HEK293T (cell line): ENCODE measurements around the gene PLCD1.

Source experiments
- CTCF ChIA-PET: fragments of 350-600 bp; formaldehyde crosslinking; extraction: SDS; loops from one replicate; lab custom pipeline; 2021; ENCODE audit warnings: antibody characterized with exemption, inconsistent platforms; lab: Yijun Ruan, JAX
- POLR2A ChIA-PET: fragments of 350-600 bp; formaldehyde crosslinking; extraction: SDS; loops from one replicate; lab custom pipeline; 2020; ENCODE audit warnings: antibody characterized with exemption, inconsistent platforms; lab: Yijun Ruan, JAX
- DNase-seq: peaks from one replicate; pipeline ENCODE4 v3.0.0; 2012; ENCODE audit warnings: mixed read lengths; ENCODE audit errors: extremely low spot score
- ARNT ChIP-seq: fragments of 450-650 bp; IDR thresholded peaks from 2 replicates; pipeline ENCODE4 v1.6.1; 2017; ENCODE audit warnings: mild to moderate bottlenecking
- BHLHE40 ChIP-seq: fragments of 450-650 bp; IDR thresholded peaks from 2 replicates; pipeline ENCODE4 v1.6.1; 2016; ENCODE audit warnings: mild to moderate bottlenecking, moderate library complexity, borderline replicate concordance
- CTBP1 ChIP-seq: fragments of 450-650 bp; IDR thresholded peaks from 2 replicates; pipeline ENCODE4 v1.6.1; 2016; ENCODE audit warnings: borderline replicate concordance
- ELF4 ChIP-seq: fragments of 450-650 bp; IDR thresholded peaks from 2 replicates; pipeline ENCODE4 v1.6.1; 2017; ENCODE audit warnings: antibody characterized with exemption
- FOXA1 ChIP-seq: fragments of 450-650 bp; IDR thresholded peaks from 2 replicates; pipeline ENCODE4 v1.6.1; 2016; ENCODE audit warnings: mild to moderate bottlenecking
- FOXK2 ChIP-seq: fragments of 450-650 bp; IDR thresholded peaks from 2 replicates; pipeline ENCODE4 v1.6.1; 2016; ENCODE audit warnings: mild to moderate bottlenecking
- FOXM1 ChIP-seq: fragments of 450-650 bp; IDR thresholded peaks from 2 replicates; pipeline ENCODE4 v1.6.1; 2017; ENCODE audit warnings: mild to moderate bottlenecking, borderline replicate concordance
- HDGF ChIP-seq: fragments of 450-650 bp; IDR thresholded peaks from 2 replicates; pipeline ENCODE4 v1.6.1; 2017; ENCODE audit warnings: antibody characterized with exemption, borderline replicate concordance
- L3MBTL2 ChIP-seq: fragments of 450-650 bp; conservative IDR thresholded peaks from 2 replicates; pipeline ENCODE4 v1.6.1; 2016; ENCODE audit warnings: mild to moderate bottlenecking
- LEF1 ChIP-seq: fragments of 450-650 bp; IDR thresholded peaks from 2 replicates; pipeline ENCODE4 v1.6.1; 2017; ENCODE audit warnings: mild to moderate bottlenecking, borderline replicate concordance
- NFRKB ChIP-seq: fragments of 450-650 bp; IDR thresholded peaks from 2 replicates; pipeline ENCODE4 v1.6.1; 2016; ENCODE audit warnings: mild to moderate bottlenecking, moderate library complexity
- PKNOX1 ChIP-seq: fragments of 450-650 bp; IDR thresholded peaks from 2 replicates; pipeline ENCODE4 v1.6.1; 2016
- SP1 ChIP-seq: fragments of 450-650 bp; IDR thresholded peaks from 2 replicates; pipeline ENCODE4 v1.6.1; 2017
- SUZ12 ChIP-seq: fragments of 450-650 bp; IDR thresholded peaks from 2 replicates; pipeline ENCODE4 v1.6.1; 2016; ENCODE audit warnings: mild to moderate bottlenecking
- TARDBP ChIP-seq: fragments of 450-650 bp; IDR thresholded peaks from 2 replicates; pipeline ENCODE4 v1.6.1; 2016
- ZNF384 ChIP-seq: fragments of 450-650 bp; IDR thresholded peaks from 2 replicates; pipeline ENCODE4 v1.6.1; 2016

The PLCD1 gene

GRCh38 chr3:38000965-38001455 is 28.4 kb downstream of the PLCD1 start:
- CTCF ChIA-PET = no interaction called here
- DNase-seq = no peak
- TF ChIP-seq BHLHE40 = no peak
- TF ChIP-seq FOXM1 = no peak
- TF ChIP-seq ARNT = no peak
- no peak for TF ChIP-seq ELF4
- TF ChIP-seq FOXA1 = no peak
- TF ChIP-seq LEF1 = no peak
- no peak for TF ChIP-seq TARDBP
- no peak for TF ChIP-seq NFRKB
- no peak for TF ChIP-seq SUZ12
- no peak for TF ChIP-seq SP1
- TF ChIP-seq FOXK2 = no peak
- no peak for TF ChIP-seq L3MBTL2
- no peak for TF ChIP-seq ZNF384
- TF ChIP-seq CTBP1 = no peak
- POLR2A ChIA-PET = no interaction called here

- no peak for TF ChIP-seq ZNF384
- TF ChIP-seq PKNOX1 = no peak
- TF ChIP-seq TARDBP = no peak
- no peak for TF ChIP-seq L3MBTL2
- no peak for TF ChIP-seq SP1
- no peak for TF ChIP-seq LEF1
- no peak for TF ChIP-seq FOXM1
- no peak for TF ChIP-seq SUZ12
- TF ChIP-seq HDGF = no peak
- TF ChIP-seq FOXA1 = no peak
- no peak for TF ChIP-seq NFRKB
- TF ChIP-seq BHLHE40 = no peak
- TF ChIP-seq ARNT = no peak
- no peak for TF ChIP-seq FOXK2
- TF ChIP-seq ELF4 = no peak
- TF ChIP-seq CTBP1 = no peak
- no peak for DNase-seq
- POLR2A ChIA-PET = no interaction called here
- CTCF ChIA-PET = interaction anchor here (0.6 kb wide), 2 partner anchors 33 to 357 kb away, joined by 3 to 5 read pairs; no protein-coding TSS in a partner anchor
Measured at GRCh38 chr3:38000242-38000916, 29.1 kb downstream of the PLCD1 start.

GRCh38 chr3:37999836-38000235 is 29.6 kb downstream of the PLCD1 start:
- CTCF ChIA-PET = interaction anchor here (0.6 kb wide), 2 partner anchors 32 to 356 kb away, joined by 3 to 5 read pairs; no protein-coding TSS in a partner anchor

GRCh38 chr3:37997791-37998370 is 31.6 kb downstream of the PLCD1 start:
- CTCF ChIA-PET = interaction anchor here (0.5 to 1.4 kb wide), 5 partner anchors 12 to 1039 kb away, joined by 3 to 16 read pairs (median 4); no protein-coding TSS in a partner anchor

More at GRCh38 chr3:37999836-38000235, 29.6 kb downstream of the PLCD1 start:
- POLR2A ChIA-PET = no interaction called here
- no peak for TF ChIP-seq FOXM1
- TF ChIP-seq ELF4 = no peak
- TF ChIP-seq LEF1 = no peak
- no peak for TF ChIP-seq FOXK2
- TF ChIP-seq CTBP1 = no peak
- no peak for TF ChIP-seq FOXA1
- DNase-seq = no peak

GRCh38 chr3:37997342-37997741 is 32.1 kb downstream of the PLCD1 start:
- TF ChIP-seq BHLHE40 = no peak
- TF ChIP-seq FOXA1 = no peak
- TF ChIP-seq L3MBTL2 = no peak
- no peak for TF ChIP-seq SP1
- TF ChIP-seq ZNF384 = no peak
- TF ChIP-seq FOXK2 = no peak
- POLR2A ChIA-PET = interaction anchor here (1.1 kb wide), 1 partner anchor 23 kb away, joined by 6 read pairs; no protein-coding TSS in a partner anchor
- CTCF ChIA-PET = interaction anchor here (0.6 to 1.4 kb wide), 11 partner anchors 10 to 144 kb away, joined by 3 to 16 read pairs (median 4); no protein-coding TSS in a partner anchor
- no peak for DNase-seq

More at GRCh38 chr3:37997791-37998370, 31.6 kb downstream of the PLCD1 start:
- no peak for DNase-seq
- POLR2A ChIA-PET = no interaction called here
- TF ChIP-seq SP1 (no peak), L3MBTL2 (no peak), TARDBP (no peak), PKNOX1 (no peak), ELF4 (no peak), FOXM1 (no peak), NFRKB (no peak), CTBP1 (no peak), HDGF (no peak), FOXA1 (no peak)

GRCh38 chr3:37996785-37997301 is 32.6 kb downstream of the PLCD1 start:
- DNase-seq = peak; percentile 81
- CTCF ChIA-PET = interaction anchor here (0.5 to 1.4 kb wide), 13 partner anchors 9 to 1163 kb away, joined by 3 to 16 read pairs (median 4); no protein-coding TSS in a partner anchor
- POLR2A ChIA-PET = interaction anchor here (1.1 kb wide), 1 partner anchor 22 kb away, joined by 6 read pairs; no protein-coding TSS in a partner anchor
- 0 out of 2 replicates have a peak, but pooled peaks have one; percentile 32 for TF ChIP-seq ELF4
- TF ChIP-seq L3MBTL2 = peak; percentile 60
- TF ChIP-seq BHLHE40 = no peak
